OCI-LY7 (cell line): ENCODE data around the gene AGMAT.

Experiments
- EZH2phosphoT487 ChIP-seq: fragments of 200-600 bp; sonication (generic); IDR thresholded peaks from 2 replicates; pipeline ENCODE4 v1.6.1; 2018; ENCODE audit warnings: low read depth, borderline replicate concordance, mild to moderate bottlenecking, mixed run types, antibody characterized with exemption, low read length, moderate library complexity, mixed read lengths
- TF ChIP-seq, protein P1 (sequence below): fragments of 200-600 bp; sonication (generic); conservative IDR thresholded peaks from 2 replicates; pipeline ENCODE4 v1.5.1; 2014; ENCODE audit warnings: mild to moderate bottlenecking, antibody characterized with exemption, low read length, moderate library complexity, mixed read lengths

GRCh38 chr1:15522551-15522950 lies 62.3 kb downstream of the AGMAT start:
- TF ChIP-seq, protein P1, sequence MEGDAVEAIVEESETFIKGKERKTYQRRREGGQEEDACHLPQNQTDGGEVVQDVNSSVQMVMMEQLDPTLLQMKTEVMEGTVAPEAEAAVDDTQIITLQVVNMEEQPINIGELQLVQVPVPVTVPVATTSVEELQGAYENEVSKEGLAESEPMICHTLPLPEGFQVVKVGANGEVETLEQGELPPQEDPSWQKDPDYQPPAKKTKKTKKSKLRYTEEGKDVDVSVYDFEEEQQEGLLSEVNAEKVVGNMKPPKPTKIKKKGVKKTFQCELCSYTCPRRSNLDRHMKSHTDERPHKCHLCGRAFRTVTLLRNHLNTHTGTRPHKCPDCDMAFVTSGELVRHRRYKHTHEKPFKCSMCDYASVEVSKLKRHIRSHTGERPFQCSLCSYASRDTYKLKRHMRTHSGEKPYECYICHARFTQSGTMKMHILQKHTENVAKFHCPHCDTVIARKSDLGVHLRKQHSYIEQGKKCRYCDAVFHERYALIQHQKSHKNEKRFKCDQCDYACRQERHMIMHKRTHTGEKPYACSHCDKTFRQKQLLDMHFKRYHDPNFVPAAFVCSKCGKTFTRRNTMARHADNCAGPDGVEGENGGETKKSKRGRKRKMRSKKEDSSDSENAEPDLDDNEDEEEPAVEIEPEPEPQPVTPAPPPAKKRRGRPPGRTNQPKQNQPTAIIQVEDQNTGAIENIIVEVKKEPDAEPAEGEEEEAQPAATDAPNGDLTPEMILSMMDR, result no peak
- no peak for TF ChIP-seq EZH2phosphoT487
